HG03460 (cell line): ENCODE measurements around the gene SLC49A4.
"Not testable (repeated sequence)": the region's sequence is repeated elsewhere in the genome, so short reads cannot be mapped to it uniquely, and the experiment has no call there.

Experiments
- ATAC-seq: cut with Tn5 transposase; IDR thresholded peaks from one replicate; pipeline ENCODE4 v1.9.1; 2021; ENCODE audit not compliant: unreplicated experiment

The SLC49A4 gene

DNA sequence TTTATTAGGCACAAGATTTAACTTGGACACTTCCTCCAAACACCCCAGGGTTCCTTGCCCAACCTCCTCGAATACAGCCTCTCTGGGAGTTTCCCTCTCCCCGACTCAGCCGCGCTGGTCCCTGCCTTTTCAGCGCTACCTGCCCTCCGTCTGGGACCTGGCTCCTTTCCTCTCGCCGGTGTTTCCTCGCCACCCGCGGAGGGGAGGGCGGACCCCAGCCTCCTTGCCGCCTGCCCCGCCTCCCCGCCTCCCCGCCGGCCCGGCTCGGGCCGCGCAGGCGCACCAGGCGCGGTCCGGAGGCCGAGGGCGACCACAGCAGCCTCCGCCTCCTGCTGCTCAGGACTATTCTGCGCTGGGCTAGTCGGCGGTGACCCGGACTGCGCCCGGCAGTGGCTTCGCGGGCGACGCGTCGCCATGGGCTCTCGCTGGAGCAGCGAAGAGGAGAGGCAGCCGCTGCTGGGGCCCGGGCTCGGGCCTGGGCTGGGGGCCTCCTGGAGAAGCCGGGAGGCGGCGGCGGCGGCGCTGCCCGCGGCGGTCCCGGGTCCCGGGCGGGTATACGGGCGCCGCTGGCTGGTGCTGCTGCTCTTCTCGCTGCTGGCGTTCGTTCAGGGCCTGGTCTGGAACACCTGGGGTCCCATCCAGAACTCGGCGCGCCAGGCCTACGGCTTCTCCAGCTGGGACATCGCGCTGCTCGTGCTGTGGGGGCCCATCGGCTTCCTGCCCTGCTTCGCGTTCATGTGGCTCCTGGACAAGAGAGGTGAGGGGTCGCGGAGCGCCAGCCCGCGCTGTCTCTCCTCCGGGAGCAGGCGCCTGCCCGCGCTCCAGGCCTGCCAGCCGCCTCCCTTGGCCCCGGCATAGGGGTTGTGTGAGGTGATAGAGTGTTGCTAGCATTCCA lies at the start of gene SLC49A4:
Gene SLC49A4, plus strand, starts transcription at position 291 of the 895 bp plus-strand sequence. Its CDS starts 124 bp downstream, at position 415.
- peak; percentile 63 for ATAC-seq

GRCh38 chr3:122745369-122746021 lies 49.4 kb upstream of the SLC49A4 start:
- no peak for ATAC-seq

- not testable (repeated sequence) for ATAC-seq
These were observed 47.6 kb upstream of the SLC49A4 start for GRCh38 chr3:122747295-122747694.

GRCh38 chr3:122748347-122748746 lies 46.5 kb upstream of the SLC49A4 start:
- no peak for ATAC-seq

- ATAC-seq: peak; percentile 74
These were observed 39.9 kb upstream of the SLC49A4 start for GRCh38 chr3:122754929-122755328.

- no peak for ATAC-seq
These were observed 39.4 kb upstream of the SLC49A4 start for GRCh38 chr3:122755491-122755890.

DNA sequence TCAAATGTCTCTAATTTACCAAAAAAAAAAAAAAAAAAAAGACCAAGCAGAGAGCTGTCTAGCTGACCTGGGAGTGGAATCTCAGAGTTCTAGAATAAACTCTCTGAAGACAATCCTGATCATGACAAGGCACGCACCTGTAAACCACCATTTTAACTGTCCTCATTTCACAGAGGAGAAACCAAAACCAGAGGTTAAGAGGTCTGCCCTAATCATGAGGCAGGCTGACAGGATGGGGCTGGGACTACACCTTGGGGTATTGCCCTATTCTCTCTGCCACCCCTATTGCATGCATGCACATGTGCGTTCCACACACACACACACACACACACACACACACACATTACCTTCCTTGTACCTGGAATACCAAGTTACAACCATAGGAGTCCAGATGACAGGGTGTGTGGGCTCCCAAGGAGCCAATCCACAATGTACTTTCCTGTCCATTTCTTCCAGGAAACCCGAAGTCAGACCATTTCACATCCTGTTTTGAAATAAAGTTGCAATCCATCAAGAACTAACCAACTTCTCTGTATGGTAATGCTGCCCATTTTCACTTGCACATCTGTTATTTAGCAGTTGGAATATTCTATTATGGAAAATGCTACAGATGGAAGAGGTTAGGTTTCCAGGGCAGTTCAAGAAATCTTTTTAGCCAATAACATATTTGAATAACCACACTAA lies 35.9 kb upstream of the SLC49A4 start:
- ATAC-seq: no peak

DNA sequence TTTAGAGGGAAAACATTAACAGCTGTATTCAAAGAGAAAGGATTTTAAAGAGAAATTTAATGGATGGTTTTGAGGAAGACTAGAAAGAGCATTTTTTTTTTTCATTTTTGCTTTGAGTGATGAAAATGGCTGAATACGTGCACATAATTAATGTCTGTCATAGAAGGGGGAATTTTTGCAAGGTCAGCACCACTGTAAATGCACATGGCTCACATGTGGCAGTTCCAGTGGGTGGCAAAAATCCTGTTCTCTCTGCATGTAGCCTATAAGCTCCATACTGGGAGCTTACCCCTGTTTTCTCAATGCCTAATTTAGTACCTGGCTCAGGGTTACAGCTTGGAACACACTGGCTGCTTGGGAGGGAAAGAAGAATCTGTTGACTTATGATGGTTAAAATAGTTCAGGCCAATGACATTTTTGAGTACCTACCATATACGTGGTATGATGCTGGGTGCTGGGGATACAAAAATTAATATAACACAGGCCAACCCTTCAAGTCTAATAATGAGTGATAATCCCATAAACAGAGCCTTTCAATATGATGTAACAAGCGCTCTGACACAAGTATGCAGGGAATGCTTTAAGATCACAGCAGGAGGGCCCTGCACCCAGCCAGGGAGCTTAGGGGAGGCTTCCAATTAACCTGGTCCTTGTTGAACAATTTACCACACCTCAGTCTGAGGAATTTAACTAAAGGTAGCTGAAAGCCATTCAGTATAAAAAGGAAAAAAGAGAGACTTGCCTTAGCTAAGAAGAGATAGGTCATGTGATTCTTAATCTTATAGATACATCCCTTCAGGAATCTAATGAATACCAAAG lies 34.2 kb upstream of the SLC49A4 start:
- ATAC-seq: no peak

DNA sequence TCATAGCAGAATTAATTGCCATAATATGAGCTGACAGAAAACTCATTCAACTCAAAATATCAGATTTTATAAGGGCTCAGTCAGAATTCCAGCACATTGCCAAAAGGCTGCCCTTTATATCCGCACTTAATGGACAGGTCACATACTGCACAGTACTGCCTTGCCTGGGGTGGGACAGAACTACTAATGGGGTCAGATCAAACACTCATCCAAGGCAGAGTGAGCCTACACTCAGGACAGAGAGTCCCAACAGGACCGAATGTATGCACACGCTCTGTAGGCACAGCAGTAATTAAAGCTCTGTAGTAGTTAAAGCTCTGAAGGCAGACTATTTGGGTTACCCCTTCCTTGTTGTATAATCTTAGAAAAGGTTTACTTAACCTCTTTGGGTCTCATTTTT lies 28.4 kb upstream of the SLC49A4 start:
- no peak for ATAC-seq

DNA sequence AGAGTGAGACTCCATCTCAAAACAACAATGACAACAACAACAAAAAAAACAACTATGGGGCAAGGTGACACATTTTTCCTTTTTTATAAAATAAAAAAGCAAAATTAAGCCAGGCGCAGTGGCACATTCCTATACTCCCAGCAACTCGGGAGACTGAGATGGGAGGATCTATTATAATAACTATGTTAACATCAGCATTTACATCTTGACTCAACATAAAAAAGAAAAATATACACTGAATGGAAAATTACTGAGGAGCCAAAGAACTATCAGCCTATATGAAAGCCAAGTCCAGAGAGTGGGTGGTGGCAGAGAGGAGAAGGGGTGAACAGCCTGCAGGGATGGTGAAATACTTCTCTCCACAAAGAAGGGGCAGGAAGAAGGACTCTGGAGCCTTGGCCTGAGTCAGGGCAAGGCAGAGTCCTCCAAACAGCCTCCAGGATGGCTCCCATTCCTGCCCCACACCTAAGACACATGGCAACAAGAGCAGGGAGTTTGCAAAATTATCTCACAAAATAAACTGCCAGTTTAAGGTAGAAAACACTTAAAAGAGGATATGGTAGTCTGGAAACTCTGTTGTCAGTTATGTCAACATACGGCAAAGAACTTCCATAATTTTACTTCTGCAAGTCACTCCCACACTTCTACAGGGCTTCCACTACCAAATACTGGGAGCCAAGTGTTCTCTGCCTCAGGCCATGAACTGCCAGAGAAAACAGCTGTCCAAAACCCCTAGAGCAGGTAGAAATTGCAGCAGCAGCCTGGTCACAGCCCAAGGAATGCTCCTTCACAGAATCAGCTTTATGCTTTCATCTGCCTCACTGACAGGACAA lies 27.1 kb upstream of the SLC49A4 start:
- no peak for ATAC-seq

GRCh38 chr3:122770521-122771202 lies 24.2 kb upstream of the SLC49A4 start:
- ATAC-seq: no peak

GRCh38 chr3:122772827-122773226 lies 22.0 kb upstream of the SLC49A4 start:
- ATAC-seq: no peak

DNA sequence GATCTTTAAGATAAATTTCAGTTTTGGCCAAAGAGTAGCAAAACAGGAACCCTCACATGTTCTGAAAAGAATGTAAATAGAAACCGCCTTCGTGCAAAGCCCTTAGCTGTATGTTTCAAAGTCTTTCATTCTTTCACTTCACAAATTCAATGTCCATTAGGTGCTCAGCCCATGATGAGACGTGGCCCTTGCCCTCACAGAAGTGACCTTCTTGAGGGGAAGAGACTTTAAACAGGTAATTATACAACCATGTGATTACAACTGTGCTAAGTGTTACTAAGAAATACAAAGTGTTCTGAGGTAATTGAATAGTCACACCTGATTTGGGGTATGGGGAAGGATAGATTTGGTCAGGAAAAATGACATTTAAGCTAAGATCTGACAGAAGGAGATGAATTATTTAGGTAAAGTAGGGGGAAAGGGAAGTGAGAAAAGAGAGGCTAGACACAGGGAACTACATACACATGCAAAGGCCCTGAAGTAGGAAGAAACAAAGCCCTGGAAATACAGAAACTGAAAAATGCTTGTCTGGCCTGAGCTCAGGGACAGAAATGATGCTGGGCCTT lies 20.8 kb upstream of the SLC49A4 start:
- ATAC-seq: peak; percentile 48

- ATAC-seq: no peak
These were observed 20.3 kb upstream of the SLC49A4 start for GRCh38 chr3:122774564-122774963.

DNA sequence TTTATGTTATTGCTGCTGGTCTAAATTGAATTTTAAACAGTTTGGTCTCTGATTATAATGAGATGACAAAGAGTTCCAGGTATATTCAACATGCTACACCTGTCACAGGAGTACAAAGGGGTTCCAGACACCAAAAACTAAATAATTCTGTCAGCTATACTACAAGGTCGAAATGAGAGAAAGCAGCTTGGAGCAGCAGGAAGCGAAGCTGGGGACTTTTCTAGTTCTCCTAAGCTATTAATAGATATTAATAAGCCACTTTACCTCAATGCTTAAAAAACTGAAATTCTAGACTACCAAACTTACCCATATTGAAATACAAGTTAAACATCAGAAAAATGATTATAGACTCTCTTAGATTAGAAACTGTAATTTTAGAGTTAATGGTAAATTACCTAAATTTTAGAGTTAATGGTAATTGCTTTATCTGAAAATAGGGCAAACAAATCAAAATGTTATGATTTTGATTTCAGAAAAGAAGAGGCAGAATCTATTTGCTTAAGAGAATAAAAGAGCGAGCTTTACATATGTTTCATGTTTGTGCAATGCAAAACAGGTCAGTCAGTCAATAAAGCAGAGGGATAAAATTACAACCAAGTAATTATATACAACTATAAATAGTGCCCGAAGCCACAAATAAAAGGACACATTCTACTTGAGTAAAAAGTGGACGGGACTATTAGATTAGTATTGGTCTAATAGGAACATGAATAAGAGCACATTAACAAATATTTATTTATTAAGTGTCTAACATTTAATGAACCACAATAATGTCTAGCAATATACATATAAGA lies 18.0 kb upstream of the SLC49A4 start:
- ATAC-seq: no peak

DNA sequence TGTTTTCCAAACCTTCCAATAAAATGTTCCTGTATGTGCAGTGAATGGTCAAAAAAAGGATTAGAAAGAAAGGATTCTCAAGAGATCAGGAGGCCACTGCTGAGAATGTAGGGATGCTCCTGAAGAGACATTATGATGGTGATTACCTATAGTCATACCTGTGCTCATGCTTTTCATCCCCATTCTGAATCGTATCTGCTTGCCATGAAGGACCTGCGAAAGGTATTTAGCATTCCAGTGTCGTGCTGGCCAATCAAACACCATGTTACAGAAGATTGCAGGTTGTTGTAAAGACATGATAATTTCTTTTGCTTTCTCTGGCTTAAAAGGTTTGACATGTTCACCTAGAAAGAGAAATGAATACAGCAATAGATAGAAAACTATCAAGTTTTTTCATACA lies 17.3 kb upstream of the SLC49A4 start:
- ATAC-seq: no peak

GRCh38 chr3:122782804-122783203 lies 12.1 kb upstream of the SLC49A4 start:
- no peak for ATAC-seq

DNA sequence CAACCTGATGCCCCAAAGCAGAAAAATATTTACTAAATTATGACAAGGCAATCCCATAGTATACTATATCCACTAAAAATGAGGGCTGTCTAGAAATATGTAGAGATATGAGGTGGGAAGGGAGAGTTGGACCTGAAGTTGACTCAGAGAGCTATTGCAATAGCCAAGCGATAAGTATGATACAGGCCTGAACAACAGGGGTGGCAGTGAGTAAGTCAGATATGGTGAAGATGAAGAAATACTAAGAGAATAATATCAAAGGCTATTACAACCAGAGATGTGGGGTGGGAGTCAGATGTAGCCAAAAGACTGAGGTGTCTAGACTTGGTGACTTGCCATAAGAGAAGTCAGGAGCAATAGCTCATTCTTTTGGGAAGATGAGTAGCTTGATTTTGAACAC lies 10.4 kb upstream of the SLC49A4 start:
- no peak for ATAC-seq
